GM19193 (cell line): Measurements from ENCODE around the gene WDR11.

Source experiments
- POLR2A ChIP-seq: IDR thresholded peaks from 4 replicates; pipeline ENCODE4 v1.6.1; 2011; ENCODE audit not compliant: insufficient read depth, insufficient read length; ENCODE audit errors: extremely low read depth

WDR11 gene

GRCh38 chr10:120850911-120851865 lies at the start of gene WDR11:
TSS of gene WDR11 (plus strand) at chr10:120851362. CDS start at chr10:120851421, 59 bp downstream.
- peak; percentile 97 for TF ChIP-seq POLR2A

- no peak for TF ChIP-seq POLR2A
These were observed 48.2 kb upstream of the WDR11 start for GRCh38 chr10:120802935-120803334.

GRCh38 chr10:120803972-120804371 lies 47.2 kb upstream of the WDR11 start:
- no peak for TF ChIP-seq POLR2A

- no peak for TF ChIP-seq POLR2A
These were observed 45.9 kb upstream of the WDR11 start for GRCh38 chr10:120805014-120805812.

GRCh38 chr10:120806081-120806480 lies 45.1 kb upstream of the WDR11 start:
- no peak for TF ChIP-seq POLR2A

- no peak for TF ChIP-seq POLR2A
These were observed 40.9 kb upstream of the WDR11 start for GRCh38 chr10:120810298-120810697.

GRCh38 chr10:120813085-120813484 lies 38.1 kb upstream of the WDR11 start:
- no peak for TF ChIP-seq POLR2A

GRCh38 chr10:120818301-120818700 lies 32.9 kb upstream of the WDR11 start:
- TF ChIP-seq POLR2A, result no peak

GRCh38 chr10:120819366-120819765 lies 31.8 kb upstream of the WDR11 start:
- TF ChIP-seq POLR2A, result no peak

GRCh38 chr10:120823266-120823665 lies 27.9 kb upstream of the WDR11 start:
- TF ChIP-seq POLR2A, result no peak

- no peak for TF ChIP-seq POLR2A
These were observed 26.3 kb upstream of the WDR11 start for GRCh38 chr10:120824881-120825309.

- no peak for TF ChIP-seq POLR2A
These were observed 25.0 kb upstream of the WDR11 start for GRCh38 chr10:120825878-120826769.

GRCh38 chr10:120827251-120827875 lies 23.8 kb upstream of the WDR11 start:
- TF ChIP-seq POLR2A, result no peak

- TF ChIP-seq POLR2A, result no peak
These were observed 22.3 kb upstream of the WDR11 start for GRCh38 chr10:120828763-120829319.
